Measurements from ENCODE around the gene RCOR1. TPM values are rescaled to one million over a fixed set of nuclear protein-coding genes. Genes with fewer than 3 reads are reported as not detected.
"Not testable (repeated sequence)": the region's sequence is repeated elsewhere in the genome, so short reads cannot be mapped to it uniquely, and the experiment has no call there.

The RCOR1 gene
- total RNA-seq, 1 experiment from 2014 or later, result 12.1 TPM

- DNase-seq (ENCODE audit: low read depth), result no peak
Measured at GRCh38 chr14:102571043-102571442, 21.4 kb upstream of the RCOR1 start.

- DNase-seq (ENCODE audit: low read depth), result no peak
Measured at GRCh38 chr14:102571478-102572042, 20.9 kb upstream of the RCOR1 start.

- DNase-seq (ENCODE audit: low read depth), result not testable (repeated sequence)
Measured at GRCh38 chr14:102573161-102573560, 19.3 kb upstream of the RCOR1 start.

GRCh38 chr14:102573591-102574046 is 18.8 kb upstream of the RCOR1 start:
- DNase-seq (ENCODE audit: low read depth), result no peak

- DNase-seq (ENCODE audit: low read depth), result no peak
Measured at GRCh38 chr14:102574281-102575159, 17.9 kb upstream of the RCOR1 start.

GRCh38 chr14:102575160-102575845 is 17.1 kb upstream of the RCOR1 start:
- DNase-seq (ENCODE audit: low read depth), result no peak

GRCh38 chr14:102575846-102576428 is 16.5 kb upstream of the RCOR1 start:
- DNase-seq (ENCODE audit: low read depth), result not testable (repeated sequence)

GRCh38 chr14:102578821-102579220 is 13.6 kb upstream of the RCOR1 start:
- no peak for DNase-seq (ENCODE audit: low read depth)

- peak; percentile 67 for DNase-seq (ENCODE audit: low read depth)
Measured at GRCh38 chr14:102579696-102580549, 12.5 kb upstream of the RCOR1 start.

GRCh38 chr14:102580550-102581110 is 11.8 kb upstream of the RCOR1 start:
- peak; percentile 19 for DNase-seq (ENCODE audit: low read depth)

GRCh38 chr14:102581193-102581592 is 11.3 kb upstream of the RCOR1 start:
- DNase-seq (ENCODE audit: low read depth), result no peak

GRCh38 chr14:102583726-102584125 is 8.7 kb upstream of the RCOR1 start:
- DNase-seq (ENCODE audit: low read depth), result no peak

- no peak for DNase-seq (ENCODE audit: low read depth)
Measured at GRCh38 chr14:102584871-102585869, 7.3 kb upstream of the RCOR1 start.

GRCh38 chr14:102586420-102587104 is 5.9 kb upstream of the RCOR1 start:
- no peak for DNase-seq (ENCODE audit: low read depth)

GRCh38 chr14:102588821-102589220 is 3.6 kb upstream of the RCOR1 start:
- no peak for DNase-seq (ENCODE audit: low read depth)

- no peak for DNase-seq (ENCODE audit: low read depth)
Measured at GRCh38 chr14:102589761-102590290, 2.6 kb upstream of the RCOR1 start.

- no peak for DNase-seq (ENCODE audit: low read depth)
Measured at GRCh38 chr14:102590667-102591099, 1.8 kb upstream of the RCOR1 start.

- DNase-seq (ENCODE audit: low read depth), result no peak
Measured at GRCh38 chr14:102591372-102591943, 991 bp upstream of the RCOR1 start.

GRCh38 chr14:102592763-102593060 is 263 bp downstream of the RCOR1 start:
- DNase-seq (ENCODE audit: low read depth), result no peak
